HG02798 (cell line): ENCODE results near the gene GPN1.
"Not testable (repeated sequence)": the region's sequence is repeated elsewhere in the genome, so short reads cannot be mapped to it uniquely, and the experiment has no call there.

Experiments used
- ATAC-seq: cut with Tn5 transposase; IDR thresholded peaks from one replicate; pipeline ENCODE4 v1.9.1; 2021; ENCODE audit warnings: mild to moderate bottlenecking; ENCODE audit not compliant: unreplicated experiment, poor library complexity

The GPN1 gene

DNA sequence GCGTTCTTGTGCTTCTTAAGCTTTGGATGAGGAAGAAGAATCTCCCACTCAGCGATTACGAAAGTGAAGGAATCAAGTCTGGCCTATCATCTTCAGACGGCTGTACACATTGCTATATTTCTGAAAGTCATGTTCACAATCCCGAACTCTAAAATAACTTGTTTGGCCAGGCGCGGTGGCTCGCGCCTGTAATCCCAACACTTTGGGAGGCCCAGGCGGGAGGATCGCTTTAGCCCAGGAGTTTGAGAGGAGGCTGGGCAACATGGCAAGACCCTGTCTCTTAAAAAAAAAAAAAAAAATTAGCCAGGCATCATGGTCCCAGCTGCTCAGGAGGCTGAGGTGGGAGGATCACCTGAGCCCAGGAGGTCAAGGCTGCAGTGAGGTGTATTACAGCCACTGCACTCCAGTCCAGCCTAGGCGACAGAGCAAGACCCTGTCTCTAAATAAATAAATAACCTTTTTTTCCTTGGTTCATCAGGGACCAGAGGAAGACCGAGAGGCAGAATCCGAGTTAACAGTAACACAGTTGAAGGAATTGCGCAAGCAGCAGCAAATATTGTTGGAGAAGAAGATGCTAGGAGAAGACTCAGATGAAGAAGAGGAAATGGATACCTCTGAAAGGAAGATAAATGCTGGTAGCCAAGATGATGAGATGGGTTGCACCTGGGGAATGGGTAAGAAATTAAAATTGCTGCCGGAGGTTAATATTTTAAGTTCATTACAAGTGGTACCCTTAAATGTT, 35.9 kb downstream of the GPN1 start:
- ATAC-seq, result no peak

DNA sequence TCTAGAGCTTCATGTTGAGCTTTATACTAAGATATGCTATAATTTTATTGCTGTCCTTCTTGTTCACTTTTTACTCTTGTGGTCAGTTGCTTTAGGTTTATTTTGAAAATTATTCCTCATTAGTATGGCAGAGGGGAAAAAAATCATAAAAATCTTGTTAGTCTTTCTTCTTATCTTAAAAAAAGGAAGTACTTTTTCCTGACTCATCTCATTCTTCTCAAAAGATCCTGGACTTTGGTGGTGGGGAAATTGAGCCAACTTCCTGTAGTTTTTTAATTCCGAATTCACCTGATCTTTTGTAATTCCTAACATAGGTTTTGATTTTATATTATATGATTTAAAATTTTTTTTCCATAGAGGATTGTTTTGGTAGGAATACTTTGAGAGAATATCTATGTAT, 38.6 kb downstream of the GPN1 start:
- no peak for ATAC-seq

- ATAC-seq, result no peak
These were observed 42.4 kb downstream of the GPN1 start for GRCh38 chr2:27671235-27671634.

- no peak for ATAC-seq
These were observed 44.1 kb downstream of the GPN1 start for GRCh38 chr2:27672723-27673486.

DNA sequence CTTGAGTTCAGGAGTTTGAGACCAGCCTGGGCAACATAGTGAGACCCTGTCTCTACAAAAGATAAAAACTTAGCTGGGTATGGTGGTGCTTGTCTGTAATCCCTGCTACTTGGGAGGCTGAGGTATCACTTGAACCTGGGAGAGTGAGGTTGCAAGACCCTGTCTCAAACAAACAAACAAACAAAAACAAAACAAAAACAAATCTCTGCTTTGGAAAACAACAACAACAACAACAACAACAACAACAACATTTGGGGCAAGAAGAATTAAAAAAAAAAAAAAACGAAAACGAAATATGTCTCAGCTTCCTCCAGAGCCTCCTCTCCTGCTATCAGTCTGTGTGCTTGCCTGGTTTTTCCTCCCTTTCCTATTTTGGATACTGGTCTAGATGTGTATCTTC, 51.7 kb downstream of the GPN1 start:
- ATAC-seq, result no peak

DNA sequence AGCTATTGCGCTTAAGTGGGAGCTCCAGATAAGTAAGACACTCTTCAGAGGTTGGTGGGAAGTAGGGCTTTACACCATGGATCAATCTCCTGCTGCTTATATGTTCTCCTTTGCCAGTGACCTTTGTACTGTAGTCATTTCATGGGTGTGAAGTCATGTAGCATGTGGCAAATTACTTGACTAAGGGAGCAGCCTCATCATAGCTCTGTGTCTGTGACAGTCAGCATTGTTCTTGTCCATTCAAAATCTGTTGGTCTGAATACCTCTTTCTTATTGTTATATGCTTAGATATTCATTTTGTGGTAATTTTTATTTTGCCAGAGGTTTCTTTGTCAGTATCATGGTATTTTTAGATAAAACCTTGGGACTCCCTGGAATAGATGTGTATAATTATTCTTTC, 53.0 kb downstream of the GPN1 start:
- no peak for ATAC-seq

GRCh38 chr2:27682334-27682771, 53.5 kb downstream of the GPN1 start:
- ATAC-seq, result not testable (repeated sequence)

DNA sequence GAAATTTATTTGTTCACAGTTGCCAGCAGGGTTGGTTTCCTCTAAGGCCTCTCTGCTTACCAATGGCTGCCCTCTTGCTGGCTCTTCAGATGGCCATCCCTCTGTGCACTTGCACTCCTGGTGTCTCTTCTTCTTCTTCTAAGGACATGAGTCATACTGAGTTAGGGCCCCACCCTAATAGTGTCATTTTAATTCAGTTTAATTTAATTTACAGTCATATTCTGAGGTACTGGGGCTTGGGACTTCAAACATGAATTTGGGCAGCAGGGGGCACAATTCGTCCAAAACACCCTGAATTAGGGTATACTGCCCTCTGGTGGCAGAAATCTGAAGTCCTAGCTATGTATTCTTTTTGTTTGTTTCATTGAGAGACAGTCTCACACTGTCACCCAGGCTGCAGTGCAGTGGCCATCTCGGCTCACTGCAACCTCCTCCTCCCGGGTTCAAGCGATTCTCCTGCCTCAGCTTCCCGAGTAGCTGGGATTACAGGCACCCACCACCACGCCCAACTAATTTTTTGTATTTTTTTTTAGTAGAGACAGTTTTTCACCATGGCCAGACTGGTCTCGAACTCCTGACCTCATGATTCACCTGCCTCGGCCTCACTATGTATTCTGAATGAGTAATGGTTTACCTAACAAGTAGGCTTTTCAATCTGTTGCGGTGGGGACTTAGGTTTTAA, 54.7 kb downstream of the GPN1 start:
- peak; percentile 79 for ATAC-seq

DNA sequence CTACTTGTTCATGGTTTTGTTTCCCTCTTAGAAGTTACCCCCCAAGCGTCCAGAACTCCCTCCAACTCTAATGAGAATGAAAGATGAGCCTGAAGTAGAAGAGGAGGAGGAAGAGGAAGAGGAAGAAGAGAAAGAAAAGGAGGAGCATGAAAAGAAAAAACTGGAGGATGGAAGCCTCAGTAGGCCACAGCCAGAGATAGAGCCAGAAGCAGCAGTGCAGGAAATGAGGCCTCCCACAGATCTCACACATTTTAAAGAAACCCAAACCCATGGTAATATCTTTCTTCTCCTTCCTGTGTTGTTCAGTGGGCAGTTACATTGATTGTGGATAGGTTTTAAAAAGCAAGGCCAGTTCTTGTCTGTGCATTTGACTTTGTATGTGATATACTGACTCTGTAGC, 56.2 kb downstream of the GPN1 start:
- ATAC-seq, result not testable (repeated sequence)

DNA sequence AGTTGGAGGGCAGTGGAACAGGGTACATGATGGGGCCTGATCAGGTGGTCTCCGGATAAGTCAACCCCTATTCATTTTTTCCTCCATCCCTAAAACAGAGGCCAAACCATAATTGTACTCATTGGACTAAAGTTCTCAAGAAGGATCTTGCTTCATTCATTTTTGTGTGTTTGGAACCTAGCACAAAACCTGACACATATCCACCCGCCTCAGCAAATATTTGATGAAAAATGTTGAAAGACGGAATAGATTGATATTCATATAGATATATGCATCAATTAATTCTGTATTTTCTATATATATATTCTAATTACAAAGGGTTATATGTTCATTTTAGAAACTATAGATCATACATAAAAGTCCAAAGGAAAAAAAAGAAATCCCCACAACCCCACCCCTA, 56.7 kb downstream of the GPN1 start:
- no peak for ATAC-seq

- no peak for ATAC-seq
These were observed 58.4 kb downstream of the GPN1 start for GRCh38 chr2:27687232-27687631.

DNA sequence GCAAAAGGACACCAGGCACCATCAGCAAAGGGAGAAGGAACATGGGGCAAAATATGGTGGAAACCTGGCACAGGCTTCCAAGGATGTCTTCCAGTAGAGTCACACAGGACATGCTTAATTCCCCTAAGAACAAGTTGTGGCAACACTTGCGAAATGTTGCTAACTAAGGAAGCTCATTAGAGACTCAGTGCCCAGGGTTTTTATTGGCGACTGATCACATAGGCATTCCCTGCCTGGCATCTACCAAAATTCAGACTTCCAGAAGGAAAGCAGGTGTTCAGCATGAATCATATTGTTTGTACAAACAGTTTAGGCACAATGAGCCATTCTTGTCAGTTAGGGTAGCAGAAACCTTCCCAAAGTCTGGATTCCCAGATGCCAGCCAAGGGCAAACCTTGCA, 60.6 kb downstream of the GPN1 start:
- ATAC-seq, result no peak

DNA sequence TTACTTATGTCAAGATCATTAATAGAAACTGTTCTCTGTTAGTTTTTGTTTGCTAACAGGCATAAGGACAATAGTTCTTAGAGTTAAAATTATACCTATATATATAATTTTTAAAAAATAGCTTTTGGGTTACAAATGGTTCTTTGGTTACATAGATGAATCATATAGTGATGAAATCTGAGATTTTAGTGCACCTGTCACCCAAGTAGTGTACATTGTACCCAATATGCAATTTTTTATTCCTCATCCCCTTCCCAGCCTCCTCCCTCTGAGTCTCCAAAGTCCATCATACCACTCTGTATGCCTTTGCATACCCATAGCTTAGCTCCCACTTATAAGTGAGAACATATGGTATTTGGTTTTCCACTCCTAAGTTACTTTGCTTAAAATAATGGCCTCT, 61.2 kb downstream of the GPN1 start:
- no peak for ATAC-seq

DNA sequence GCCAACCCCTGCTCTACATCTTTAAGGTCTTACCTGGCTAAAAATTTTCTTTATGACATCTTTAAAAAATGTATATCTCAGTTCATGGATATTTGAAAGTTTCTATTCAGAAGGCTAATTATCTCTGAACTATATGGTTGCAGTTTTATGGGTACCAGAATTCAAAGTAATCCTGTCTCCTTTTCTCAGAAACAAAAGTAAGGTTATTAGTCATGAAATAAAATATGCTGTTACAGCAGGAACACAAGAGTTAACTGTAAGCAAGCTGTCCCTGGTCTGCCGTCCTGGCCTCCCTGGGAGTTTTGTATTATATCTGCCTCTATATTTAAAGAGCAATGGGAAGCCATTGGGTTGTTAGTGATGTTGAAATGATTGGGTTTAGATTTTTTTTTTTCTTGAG, 68.8 kb downstream of the GPN1 start:
- no peak for ATAC-seq
